Thoracic aorta (tissue), 2 donors: ENCODE data around the gene ST13. TPM values are rescaled to one million over a fixed set of nuclear protein-coding genes. Genes with fewer than 3 reads are reported as not detected.
A peak's percentile ranks its signal among the peaks of the same experiment; 100 is the strongest.

Experiments
- ATAC-seq: fragments of 150-250 bp; one replicate; pipeline ENCODE4 v1.8.0; 2017; ENCODE audit warnings: low read depth; ENCODE audit not compliant: insufficient number of reproducible peaks, low FRiP score
- DNase-seq: peaks from one replicate; pipeline ENCODE4 v3.0.0-alpha.2; 2020; ENCODE audit warnings: low spot score
- H3K27ac ChIP-seq, 2 donors: fragments of 200-600 bp; sonication (generic); 1 replicate in 1 of 2; 2 replicates in 1 of 2; pipeline ENCODE4 v1.5.1; 2016; ENCODE audit warnings: mild to moderate bottlenecking in 2 of 2, moderate library complexity in 2 of 2
- H3K27me3 ChIP-seq: fragments of 200-600 bp; sonication (generic); replicated peaks from 2 replicates; pipeline ENCODE4 v1.6.0; 2016; ENCODE audit warnings: mild to moderate bottlenecking; ENCODE audit not compliant: insufficient read depth
- H3K36me3 ChIP-seq: fragments of 200-600 bp; sonication (generic); one replicate; pipeline ENCODE4 v1.5.1; 2016
- H3K4me1 ChIP-seq, 2 donors: fragments of 200-600 bp; sonication (generic); 1 replicate in 1 of 2; 2 replicates in 1 of 2; pipeline versions ENCODE4 v1.5.1 to v1.6.0; 2016; ENCODE audit warnings: low read depth in 2 of 2, mild to moderate bottlenecking in 1 of 2; ENCODE audit not compliant: control insufficient read depth in 1 of 2
- H3K4me3 ChIP-seq: fragments of 200-600 bp; sonication (generic); 2 replicates; pipeline ENCODE4 v1.5.1; 2016; ENCODE audit warnings: mild to moderate bottlenecking
- H3K9me3 ChIP-seq: fragments of 200-600 bp; sonication (generic); 2 replicates; pipeline ENCODE4 v1.5.1; 2016
- CTCF ChIP-seq: fragments of 200-600 bp; sonication (generic); IDR thresholded peaks from one replicate; pipeline ENCODE4 v1.5.1; 2019; ENCODE audit warnings: antibody characterized with exemption
- total RNA-seq, 2 donors: library from RNA; depleted of rRNA; stranded (reverse); fragments of >200 nt; gene quantifications; one replicate each; pipeline versions ENCODE4 v1.1.0 to v1.2.3, GENCODE V29; 2016

Gene ST13
- 100 to 1,000 TPM; 105 to 107 TPM for total RNA-seq

GRCh38 chr22:40856513-40857308 lies at the start of gene ST13, which contains the start of gene XPNPEP3:
TSS of gene ST13 (minus strand) at chr22:40856639. CDS start at chr22:40856540, 99 bp downstream.
TSS of gene XPNPEP3 (plus strand) at chr22:40857148. CDS start at chr22:40857182, 34 bp downstream.
- peak; percentile 93 for DNase-seq
- no peaks in the 10 kb centered on the region for H3K27me3 ChIP-seq
- ATAC-seq = peak; percentile 98
- H3K27ac ChIP-seq = peak within 1 kb of the TSS; percentile 98 to 99
- peak within 1 kb of the TSS; percentile 89 for H3K4me3 ChIP-seq
- no peaks in the 10 kb centered on the region for H3K36me3 ChIP-seq
- no peak for TF ChIP-seq CTCF
- H3K9me3 ChIP-seq = no peaks in the 10 kb centered on the region
- H3K4me1 ChIP-seq = peaks cover 31 to 54% of the 10 kb centered on the region in 2 donors

- DNase-seq (no peak), ATAC-seq (no peak)
- H3K36me3 ChIP-seq = peaks cover 7% of the 10 kb centered on the region
Observed at GRCh38 chr22:40904101-40904500, 47.7 kb upstream of the ST13 start.

GRCh38 chr22:40898850-40899357 lies 42.5 kb upstream of the ST13 start:
- Histone ChIP-seq H3K27ac (no peak overlapping the region), H3K27me3 (no peaks in the 10 kb centered on the region), H3K4me1 (no peaks in the 10 kb centered on the region), H3K9me3 (no peaks in the 10 kb centered on the region), H3K4me3 (no peak overlapping the region), H3K36me3 (no peaks in the 10 kb centered on the region)
- ATAC-seq (no peak), DNase-seq (no peak)
- no peak for TF ChIP-seq CTCF

More at GRCh38 chr22:40904101-40904500, 47.7 kb upstream of the ST13 start:
- Histone ChIP-seq H3K27ac (no peak overlapping the region), H3K27me3 (no peaks in the 10 kb centered on the region), H3K9me3 (no peaks in the 10 kb centered on the region), H3K4me3 (no peak overlapping the region), H3K4me1 (no peaks in the 10 kb centered on the region)
- no peak for TF ChIP-seq CTCF

GRCh38 chr22:40894417-40894816 lies 38.0 kb upstream of the ST13 start:
- no peak for ATAC-seq
- no peak for TF ChIP-seq CTCF
- no peak overlapping the region for H3K27ac ChIP-seq
- peaks cover 4% of the 10 kb centered on the region for H3K36me3 ChIP-seq
- DNase-seq = no peak
- H3K9me3 ChIP-seq = no peaks in the 10 kb centered on the region
- no peaks in the 10 kb centered on the region for H3K4me1 ChIP-seq
- H3K4me3 ChIP-seq = no peak overlapping the region
- H3K27me3 ChIP-seq = no peaks in the 10 kb centered on the region

- H3K4me3 ChIP-seq = no peak overlapping the region
- H3K27ac ChIP-seq = no peak overlapping the region
- no peaks in the 10 kb centered on the region for H3K4me1 ChIP-seq
- TF ChIP-seq CTCF = no peak
- H3K36me3 ChIP-seq = peaks cover 27% of the 10 kb centered on the region
- no peak for DNase-seq
- no peaks in the 10 kb centered on the region for H3K9me3 ChIP-seq
- ATAC-seq = no peak
- H3K27me3 ChIP-seq = no peaks in the 10 kb centered on the region
Observed at GRCh38 chr22:40890881-40891280, 34.4 kb upstream of the ST13 start.
